ENCODE measurements around the gene IRAK1. TPM values are rescaled to one million over a fixed set of nuclear protein-coding genes. Genes with fewer than 3 reads are reported as not detected.

IRAK1 gene
- total RNA-seq, 4 donors from 2014 or later, result 64.1 to 155 (median 107) TPM

DNA sequence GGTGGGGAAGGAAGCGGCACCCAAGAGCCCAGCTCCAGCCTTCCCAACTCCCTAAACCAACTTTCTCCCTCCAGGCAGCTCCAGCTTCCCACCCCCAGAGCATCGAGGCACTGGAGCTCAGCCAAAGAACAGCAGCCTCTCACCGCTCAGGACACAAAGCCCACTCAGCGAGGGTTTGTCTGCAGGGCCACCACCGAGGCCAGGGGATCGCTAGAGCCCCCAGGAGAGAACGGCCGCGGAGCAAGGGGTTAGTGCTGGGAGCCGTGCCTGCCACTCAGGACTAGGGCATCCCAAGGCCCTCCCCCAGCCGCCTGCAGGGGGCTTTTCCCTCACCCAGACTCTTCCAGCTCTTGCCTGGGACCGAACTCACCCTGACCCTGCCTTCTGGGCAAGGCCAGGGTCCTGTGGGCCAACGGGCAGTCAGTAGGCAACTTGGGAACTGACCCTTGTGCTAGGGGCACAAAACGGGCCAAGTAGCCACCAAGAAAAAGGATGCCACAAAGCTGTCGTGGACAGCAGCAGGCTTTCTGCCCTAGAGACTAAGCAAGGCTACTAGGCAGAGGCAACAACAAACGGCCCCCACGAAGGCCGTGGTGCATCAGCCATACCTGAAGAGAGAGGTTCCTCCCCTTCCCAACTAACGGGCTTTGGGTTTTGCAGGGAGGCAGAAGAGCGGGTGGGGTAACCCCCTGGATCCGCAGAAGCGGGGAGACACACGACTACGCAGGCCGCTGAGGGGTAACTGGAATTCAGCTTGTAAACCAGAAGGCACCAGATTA is 50.4 kb downstream of the IRAK1 start:
- intact Hi-C loops (cut with DNase I; ENCODE audit: low total_unique reads) (no loop called here), in situ Hi-C loops (cut with MboI; ENCODE audit: low pct_ligation_motif_present in 1 of 4, low pct_unique_long_range_greater_than_20kb in 1 of 4, low sequenced_read_pairs in 3 of 4) (loop anchor here in 2 of 4 donors (25.0 kb wide), 2 partner anchors 207 to 568 kb away; partner anchors contain the start of genes G6PD (in 1 of the 2), IKBKG (in 1 of the 2) and PLXNB3 (in 1 of the 2))
- Histone ChIP-seq H3K4me3 (peak overlapping the region; percentile 9 to 91 (median 73)), H3K9me3 (no peaks in the 10 kb centered on the region), H3K4me1 (peaks cover 11 to 52% (median 44%) of the 10 kb centered on the region in 4 donors), H3K36me3 (no peaks in the 10 kb centered on the region), H3K27me3 (no peaks in the 10 kb centered on the region), H3K27ac (peak overlapping the region; percentile 94 to 100 (median 98))
- TF ChIP-seq POLR2AphosphoS5 (IDR thresholded peaks at IDR 0.05), result no peak
- no peak for TF ChIP-seq EP300 (IDR thresholded peaks at IDR 0.05; ENCODE audit: low read depth)
- TF ChIP-seq, protein P1, sequence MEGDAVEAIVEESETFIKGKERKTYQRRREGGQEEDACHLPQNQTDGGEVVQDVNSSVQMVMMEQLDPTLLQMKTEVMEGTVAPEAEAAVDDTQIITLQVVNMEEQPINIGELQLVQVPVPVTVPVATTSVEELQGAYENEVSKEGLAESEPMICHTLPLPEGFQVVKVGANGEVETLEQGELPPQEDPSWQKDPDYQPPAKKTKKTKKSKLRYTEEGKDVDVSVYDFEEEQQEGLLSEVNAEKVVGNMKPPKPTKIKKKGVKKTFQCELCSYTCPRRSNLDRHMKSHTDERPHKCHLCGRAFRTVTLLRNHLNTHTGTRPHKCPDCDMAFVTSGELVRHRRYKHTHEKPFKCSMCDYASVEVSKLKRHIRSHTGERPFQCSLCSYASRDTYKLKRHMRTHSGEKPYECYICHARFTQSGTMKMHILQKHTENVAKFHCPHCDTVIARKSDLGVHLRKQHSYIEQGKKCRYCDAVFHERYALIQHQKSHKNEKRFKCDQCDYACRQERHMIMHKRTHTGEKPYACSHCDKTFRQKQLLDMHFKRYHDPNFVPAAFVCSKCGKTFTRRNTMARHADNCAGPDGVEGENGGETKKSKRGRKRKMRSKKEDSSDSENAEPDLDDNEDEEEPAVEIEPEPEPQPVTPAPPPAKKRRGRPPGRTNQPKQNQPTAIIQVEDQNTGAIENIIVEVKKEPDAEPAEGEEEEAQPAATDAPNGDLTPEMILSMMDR (IDR thresholded peaks at IDR 0.05), result no peak
- no peak for TF ChIP-seq POLR2A (IDR thresholded peaks at IDR 0.05)
- 42% methylated on average over 25 of the region's 25 CpGs; no CpG with 5 or more reads in 1 of the 2 donors for WGBS, 2 donors (ENCODE audit: low coverage in 1 of 2)
- DNase-seq, result no peak

DNA sequence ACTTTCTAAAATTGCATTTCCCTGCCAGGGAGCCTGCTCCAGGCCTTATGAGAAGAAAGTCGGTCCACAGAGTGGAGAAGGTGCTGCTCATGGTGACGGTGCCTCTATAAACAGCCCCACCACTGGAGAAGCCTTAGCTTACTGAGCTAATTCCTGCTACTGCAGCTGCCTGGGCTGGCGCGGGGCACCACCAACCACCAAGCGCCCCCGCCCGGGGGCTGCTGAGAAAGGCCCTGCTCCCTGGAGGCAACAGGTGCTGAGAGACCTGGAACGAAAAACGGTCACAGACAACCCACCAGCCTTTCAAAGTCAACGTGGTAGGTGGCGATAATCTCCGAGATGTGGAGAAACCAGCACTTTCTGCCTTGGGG is 51.0 kb downstream of the IRAK1 start:
- DNase-seq, result peak; percentile 46
- no peaks in the 10 kb centered on the region for H3K9me3 ChIP-seq
- peaks cover 11 to 47% (median 39%) of the 10 kb centered on the region in 4 donors for H3K4me1 ChIP-seq
- intact Hi-C loops (cut with DNase I; ENCODE audit: low total_unique reads), result no loop called here
- WGBS, 2 donors (ENCODE audit: low coverage in 1 of 2), result 49% methylated on average over 12 of the region's 12 CpGs; no CpG with 5 or more reads in 1 of the 2 donors
- no peaks in the 10 kb centered on the region for H3K36me3 ChIP-seq
- TF ChIP-seq, protein P1 (IDR thresholded peaks at IDR 0.05), result no peak
- TF ChIP-seq EP300 (IDR thresholded peaks at IDR 0.05; ENCODE audit: low read depth) (no peak), POLR2A (IDR thresholded peaks at IDR 0.05) (no peak), POLR2AphosphoS5 (IDR thresholded peaks at IDR 0.05) (no peak)
- peak overlapping the region in 3 of 4 donors; percentile 63 to 91 (median 83) for H3K4me3 ChIP-seq
- in situ Hi-C loops (cut with MboI; ENCODE audit: low pct_ligation_motif_present in 1 of 4, low pct_unique_long_range_greater_than_20kb in 1 of 4, low sequenced_read_pairs in 3 of 4), result loop anchor here in 2 of 4 donors (25.0 kb wide), 2 partner anchors 206 to 569 kb away; partner anchors contain the start of genes G6PD (in 1 of the 2), IKBKG (in 1 of the 2) and PLXNB3 (in 1 of the 2)
- H3K27me3 ChIP-seq, result no peaks in the 10 kb centered on the region
- peak overlapping the region; percentile 94 to 100 (median 98) for H3K27ac ChIP-seq

DNA sequence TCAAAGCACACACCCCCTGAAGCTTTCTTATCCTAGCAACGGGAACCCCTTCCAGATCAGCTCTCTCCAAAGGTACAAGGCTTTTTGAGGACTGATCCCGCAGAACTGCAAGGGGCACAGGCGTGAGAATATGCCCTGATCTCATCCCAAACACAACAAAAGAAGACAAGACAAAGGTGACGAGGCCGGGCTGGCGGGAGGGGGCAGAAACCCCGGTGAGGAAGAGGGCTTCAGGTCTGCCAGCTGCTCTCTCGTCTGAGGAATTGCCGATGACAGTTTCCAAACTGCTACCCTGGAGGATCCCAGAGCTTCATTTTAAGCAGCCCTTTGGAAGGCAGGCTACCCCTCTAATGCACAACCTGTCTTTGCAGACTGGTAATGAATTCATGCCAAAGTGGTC is 51.4 kb downstream of the IRAK1 start:
- H3K4me1 ChIP-seq, result peaks cover 11 to 42% (median 34%) of the 10 kb centered on the region in 4 donors
- no peaks in the 10 kb centered on the region for H3K9me3 ChIP-seq
- TF ChIP-seq POLR2A (IDR thresholded peaks at IDR 0.05), result no peak
- 60% methylated on average over 9 of the region's 9 CpGs; no CpG with 5 or more reads in 1 of the 2 donors for WGBS, 2 donors (ENCODE audit: low coverage in 1 of 2)
- no peaks in the 10 kb centered on the region for H3K27me3 ChIP-seq
- H3K27ac ChIP-seq, result peak overlapping the region; percentile 94 to 100 (median 98)
- H3K36me3 ChIP-seq, result no peaks in the 10 kb centered on the region
- in situ Hi-C loops (cut with MboI; ENCODE audit: low pct_ligation_motif_present in 1 of 4, low pct_unique_long_range_greater_than_20kb in 1 of 4, low sequenced_read_pairs in 3 of 4) (loop anchor here in 2 of 4 donors (25.0 kb wide), 2 partner anchors 206 to 569 kb away; partner anchors contain the start of genes G6PD (in 1 of the 2), IKBKG (in 1 of the 2) and PLXNB3 (in 1 of the 2)), intact Hi-C loops (cut with DNase I; ENCODE audit: low total_unique reads) (no loop called here)
- peak overlapping the region in 1 of 4 donors; percentile 91 for H3K4me3 ChIP-seq
- DNase-seq, result no peak

DNA sequence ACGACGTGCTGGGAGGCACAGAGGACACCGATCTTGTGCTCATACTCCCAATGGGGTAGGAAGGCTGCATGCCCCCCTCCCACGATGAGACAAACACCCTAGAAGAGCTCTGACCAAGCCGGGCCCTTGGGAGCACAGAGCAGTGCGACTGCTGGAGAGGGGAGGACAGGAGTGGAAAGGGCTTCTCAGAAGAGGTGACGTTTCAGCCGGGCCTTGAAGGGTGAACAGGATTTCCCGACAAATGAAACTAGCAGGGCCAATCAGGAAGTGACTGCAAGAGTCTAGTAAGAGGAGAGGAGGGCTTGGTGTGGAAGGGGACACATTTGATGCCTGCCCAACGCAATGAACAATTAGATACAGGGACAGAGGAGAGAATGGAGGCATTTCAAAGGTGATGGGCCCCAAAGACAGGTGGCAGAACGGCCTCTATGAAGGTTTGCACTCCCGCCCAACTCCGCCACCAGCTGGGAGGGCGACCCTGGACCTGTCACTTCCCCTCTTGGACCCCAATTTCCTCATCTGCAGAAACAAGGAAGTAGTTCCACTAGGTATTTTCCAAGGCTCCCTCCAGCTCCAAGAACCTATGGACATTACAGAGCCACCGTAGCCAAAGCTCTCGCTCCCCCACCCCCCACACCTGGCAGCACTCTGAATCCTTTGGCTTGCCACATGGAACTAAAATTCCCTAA is 52.0 kb downstream of the IRAK1 start:
- no peak for DNase-seq
- no peaks in the 10 kb centered on the region for H3K27me3 ChIP-seq
- intact Hi-C loops (cut with DNase I; ENCODE audit: low total_unique reads) (no loop called here), in situ Hi-C loops (cut with MboI; ENCODE audit: low pct_ligation_motif_present in 1 of 4, low pct_unique_long_range_greater_than_20kb in 1 of 4, low sequenced_read_pairs in 3 of 4) (loop anchor here in 2 of 4 donors (25.0 kb wide), 2 partner anchors 205 to 570 kb away; partner anchors contain the start of genes G6PD (in 1 of the 2), IKBKG (in 1 of the 2) and PLXNB3 (in 1 of the 2))
- no peak for TF ChIP-seq POLR2A (IDR thresholded peaks at IDR 0.05)
- TF ChIP-seq, protein P1 (IDR thresholded peaks at IDR 0.05), result no peak
- TF ChIP-seq EP300 (IDR thresholded peaks at IDR 0.05; ENCODE audit: low read depth), result no peak
- TF ChIP-seq POLR2AphosphoS5 (IDR thresholded peaks at IDR 0.05), result no peak
- no peaks in the 10 kb centered on the region for H3K36me3 ChIP-seq
- peak overlapping the region; percentile 94 to 100 (median 98) for H3K27ac ChIP-seq
- no peaks in the 10 kb centered on the region for H3K9me3 ChIP-seq
- peaks cover 11 to 42% (median 33%) of the 10 kb centered on the region in 4 donors for H3K4me1 ChIP-seq
- H3K4me3 ChIP-seq, result no peak overlapping the region
- 73% methylated on average over 16 of the region's 16 CpGs; no CpG with 5 or more reads in 1 of the 2 donors for WGBS, 2 donors (ENCODE audit: low coverage in 1 of 2)
